Subcutaneous adipose tissue (tissue), 4 donors: ENCODE results near the gene JUNB. TPM values are rescaled to one million over a fixed set of nuclear protein-coding genes. Genes with fewer than 3 reads are reported as not detected.

ENCODE experiments used
- CTCF ChIP-seq: fragments of 450-650 bp; IDR thresholded peaks from one replicate; pipeline ENCODE4 v1.5.1; 2016; ENCODE audit warnings: low read depth, mild to moderate bottlenecking, control low read depth, antibody characterized with exemption, moderate library complexity
- total RNA-seq, 4 donors: library from RNA; depleted of rRNA; stranded (reverse); fragments of >200 nt; gene quantifications; one replicate each; pipeline ENCODE4 v1.1.0, GENCODE V29; 2016

JUNB gene
- total RNA-seq, 4 donors from 2014 or later = 77.6 to 304 (median 155) TPM

GRCh38 chr19:12774588-12775555 lies 16.4 kb upstream of the JUNB start, which contains the start of gene HOOK2:
TSS of gene HOOK2 (minus strand) at chr19:12775552. CDS start at chr19:12775449, 103 bp downstream.
- no peak for TF ChIP-seq CTCF

GRCh38 chr19:12777217-12778016 lies 13.9 kb upstream of the JUNB start:
- TF ChIP-seq CTCF = no peak

- TF ChIP-seq CTCF = no peak
Measured at GRCh38 chr19:12778017-12778904, 13.0 kb upstream of the JUNB start.

GRCh38 chr19:12778905-12779161 lies 12.5 kb upstream of the JUNB start:
- TF ChIP-seq CTCF = no peak

GRCh38 chr19:12779162-12779993 lies 11.9 kb upstream of the JUNB start:
- no peak for TF ChIP-seq CTCF

- TF ChIP-seq CTCF = no peak
Measured at GRCh38 chr19:12782174-12782423, 9.2 kb upstream of the JUNB start.
